ENCODE results near the gene CDCA5.

- no peak for TF ChIP-seq POLR2AphosphoS5 (IDR thresholded peaks at IDR 0.05; ENCODE audit: low read depth, low read length)
- no peak for TF ChIP-seq RAD21 (IDR thresholded peaks at IDR 0.05; ENCODE audit: low read depth)
- TF ChIP-seq EZH2 (IDR thresholded peaks at IDR 0.05) = no peak
- no peak for TF ChIP-seq CTCF (IDR thresholded peaks at IDR 0.05 in 2 of 3, conservative IDR thresholded peaks at IDR 0.05 in 1 of 3; ENCODE audit: borderline replicate concordance in 1 of 3, insufficient read depth in 1 of 3, low read depth in 2 of 3, low read length in 2 of 3)
- TF ChIP-seq EGR1 (IDR thresholded peaks at IDR 0.05; ENCODE audit: low read depth) = no peak
Measured at GRCh38 chr11:65113361-65113756, 29.5 kb upstream of the CDCA5 start.
